ENCODE results near the gene GPR55.

GRCh38 chr2:230908595-230909191, 16.3 kb downstream of the GPR55 start:
- TF ChIP-seq CTCF (IDR thresholded peaks at IDR 0.05) = no peak
- no peak for TF ChIP-seq POLR2A (IDR thresholded peaks at IDR 0.05)
